Pancreas (tissue), 10 donors: ENCODE measurements around the gene CFAP251. TPM values are rescaled to one million over a fixed set of nuclear protein-coding genes. Genes with fewer than 3 reads are reported as not detected.
"Not testable (repeated sequence)": the region's sequence is repeated elsewhere in the genome, so short reads cannot be mapped to it uniquely, and the experiment has no call there.

Experiments used
- ATAC-seq, 4 donors: fragments of 200-7000 bp; cut with Tn5 transposase; one replicate each; pipeline versions ENCODE4 v1.8.0 to v1.9.1; 2020; ENCODE audit warnings: mild to moderate bottlenecking in 4 of 4, moderate library complexity in 4 of 4
- DNase-seq, 6 donors: peaks; one replicate each; pipeline ENCODE4 v3.0.0-alpha.2; 2020
- FAIRE-seq: peaks from 2 replicates; lab custom pipeline; 2012; peaks lifted over from hg19 to GRCh38; lab: Jason Lieb, UNC
- H3K27ac ChIP-seq, 4 donors: fragments of 200-600 bp; sonication (generic); 1 replicate in 3 of 4; 2 replicates in 1 of 4; pipeline versions ENCODE4 v1.5.0 to v1.8.0; 2020
- H3K27me3 ChIP-seq, 4 donors: fragments of 200-600 bp; one replicate each; pipeline ENCODE4 v1.8.0; 2021
- H3K36me3 ChIP-seq, 3 donors: fragments of 200-600 bp; sonication (generic) in 1 of 3; one replicate each; pipeline versions ENCODE4 v1.5.0 to v1.8.0; 2020 to 2021
- H3K4me1 ChIP-seq, 3 donors: fragments of 200-600 bp; one replicate each; pipeline ENCODE4 v1.8.0; 2021
- H3K4me3 ChIP-seq, 4 donors: fragments of 200-600 bp; sonication (generic) in 2 of 4; one replicate each; pipeline versions ENCODE4 v1.5.0 to v1.8.0; 2020 to 2021
- H3K9me3 ChIP-seq, 4 donors: fragments of 200-600 bp; one replicate each; pipeline ENCODE4 v1.8.0; 2021
- WGBS, 2 donors: extraction: QIAGEN DNeasy Blood & Tissue Kit; methylation state at CpG; one replicate each; pipeline ENCODE4 v1.1.7; 2013; 5-methylcytosine and 5-hydroxymethylcytosine counted together
- intact Hi-C, 3 donors: fragments of 100-400 bp; cut with DNase I; formaldehyde crosslinking; loops; one replicate each; pipeline versions ENCODE4 v1.11.1 to v1.14.2; 2022
- polyA plus RNA-seq, 2 donors: library from polyadenylated mRNA; stranded (reverse); fragments of 200-250 nt; gene quantifications; one replicate each; pipeline ENCODE4 v1.2.3, GENCODE V29; 2013
- total RNA-seq, 6 donors: library from RNA; stranded (reverse); fragmentation: NEBNext Ultra II Directional in 4 of 6; extraction: Animal tissue kit (Norgen Biotek cat#: 25700) in 4 of 6; gene quantifications; one replicate each; pipeline versions ENCODE4 v1.2.1 to v1.2.4, GENCODE V29; 2021 to 2023
- TF ChIP-seq, protein P1 (sequence below), 4 donors: fragments of 200-600 bp; sonication (generic) in 3 of 4; IDR thresholded peaks; one replicate each; pipeline versions ENCODE4 v1.5.0 to v1.8.0; 2021; ENCODE audit warnings: antibody characterized with exemption in 4 of 4
- donor health status: healthy with polysubstance abuse.
- donor health status: DM: no; HTN: no; CAD: no; lungs with moderate emphysema.
- donor health status: DM: no; HTN: no; CAD: no.
- donor health status: control.
- donor health status: control.
- donor health status: Bipolar disorder and iron deficiency.
- donor health status: DM: yes; HTN: yes; CAD: no.
- donor health status: DM: no; HTN: no; CAD: no.
- donor health status: DM: no; HTN: no; CAD: no.
- donor health status: DM: yes; HTN: yes; CAD: no.

Gene CFAP251
- total and polyA plus RNA-seq, 8 donors: 1.7 to 5.9 (median 3.3) TPM

DNA sequence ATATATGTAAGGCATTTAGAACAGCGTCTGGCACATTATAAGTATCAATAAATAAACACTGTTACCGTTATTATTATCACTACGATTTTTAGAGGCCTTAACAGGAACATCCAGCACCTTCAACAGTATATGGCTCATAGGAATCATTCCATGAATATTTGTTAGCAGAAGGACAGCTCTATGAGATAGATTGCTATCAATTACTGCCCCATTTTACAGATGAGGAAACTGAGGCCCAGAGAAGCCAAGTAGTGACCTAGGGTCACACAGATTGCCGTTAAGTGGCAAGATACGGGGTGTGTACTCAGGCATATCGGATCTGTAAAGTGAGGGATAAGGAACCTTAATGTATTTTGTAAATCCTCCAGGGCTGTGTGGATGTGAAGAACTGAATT, 30.3 kb upstream of the CFAP251 start:
- 36 to 39% methylated on average over 6 of the region's 6 CpGs for WGBS, 2 donors
- Histone ChIP-seq H3K4me3 (peak overlapping the region; percentile 38 to 92 (median 70)), H3K27me3 (no peaks in the 10 kb centered on the region), H3K36me3 (no peaks in the 10 kb centered on the region), H3K4me1 (peaks cover 9 to 20% (median 11%) of the 10 kb centered on the region in 3 donors), H3K27ac (peak overlapping the region in 2 of 4 donors; percentile 88 to 96), H3K9me3 (no peaks in the 10 kb centered on the region)
- no peak for ATAC-seq
- intact Hi-C loops: loop anchor here in 1 of 3 donors (10.0 kb wide), 1 partner anchor 93 kb away; the partner anchor contains the start of gene RHOF
- FAIRE-seq: no peak
- TF ChIP-seq, protein P1, sequence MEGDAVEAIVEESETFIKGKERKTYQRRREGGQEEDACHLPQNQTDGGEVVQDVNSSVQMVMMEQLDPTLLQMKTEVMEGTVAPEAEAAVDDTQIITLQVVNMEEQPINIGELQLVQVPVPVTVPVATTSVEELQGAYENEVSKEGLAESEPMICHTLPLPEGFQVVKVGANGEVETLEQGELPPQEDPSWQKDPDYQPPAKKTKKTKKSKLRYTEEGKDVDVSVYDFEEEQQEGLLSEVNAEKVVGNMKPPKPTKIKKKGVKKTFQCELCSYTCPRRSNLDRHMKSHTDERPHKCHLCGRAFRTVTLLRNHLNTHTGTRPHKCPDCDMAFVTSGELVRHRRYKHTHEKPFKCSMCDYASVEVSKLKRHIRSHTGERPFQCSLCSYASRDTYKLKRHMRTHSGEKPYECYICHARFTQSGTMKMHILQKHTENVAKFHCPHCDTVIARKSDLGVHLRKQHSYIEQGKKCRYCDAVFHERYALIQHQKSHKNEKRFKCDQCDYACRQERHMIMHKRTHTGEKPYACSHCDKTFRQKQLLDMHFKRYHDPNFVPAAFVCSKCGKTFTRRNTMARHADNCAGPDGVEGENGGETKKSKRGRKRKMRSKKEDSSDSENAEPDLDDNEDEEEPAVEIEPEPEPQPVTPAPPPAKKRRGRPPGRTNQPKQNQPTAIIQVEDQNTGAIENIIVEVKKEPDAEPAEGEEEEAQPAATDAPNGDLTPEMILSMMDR (IDR thresholded peaks at IDR 0.05): no peak
- DNase-seq: no peak

DNA sequence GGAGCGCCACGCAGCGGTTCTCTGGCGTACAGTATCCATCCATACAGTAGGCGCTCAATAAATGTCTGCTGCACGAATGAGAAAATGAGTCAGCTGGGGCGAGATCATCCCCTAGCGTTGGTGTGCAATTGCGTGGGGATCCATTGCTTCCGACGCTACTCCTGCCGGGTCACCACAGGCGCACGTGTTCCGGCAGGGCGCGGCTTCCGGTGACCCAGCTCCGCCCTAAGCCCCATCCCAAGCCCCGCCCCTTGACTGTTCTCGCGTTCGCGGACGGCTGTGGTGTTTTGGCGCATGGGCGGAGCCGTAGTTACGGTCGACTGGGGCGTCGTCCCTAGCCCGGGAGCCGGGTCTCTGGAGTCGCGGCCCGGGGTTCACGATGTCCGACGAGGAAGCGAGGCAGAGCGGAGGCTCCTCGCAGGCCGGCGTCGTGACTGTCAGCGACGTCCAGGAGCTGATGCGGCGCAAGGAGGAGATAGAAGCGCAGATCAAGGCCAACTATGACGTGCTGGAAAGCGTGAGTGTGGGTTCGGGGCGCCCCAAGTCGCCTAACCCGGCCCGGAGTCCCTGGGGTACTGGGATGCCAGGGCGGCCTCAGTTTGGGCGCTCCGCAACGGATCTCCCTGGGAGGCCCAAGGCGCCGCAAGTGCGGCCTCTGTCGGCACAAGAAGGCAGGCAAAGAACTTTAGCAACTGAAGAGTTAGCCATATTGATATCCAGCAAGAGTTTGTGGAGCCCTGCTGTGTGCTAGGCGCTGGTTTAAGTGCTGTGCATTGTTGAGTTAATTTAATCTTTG, 29.7 kb upstream of the CFAP251 start, which contains the start of gene PSMD9:
Gene PSMD9 (plus strand): TSS at position 313 of the 796 bp plus-strand sequence. CDS start 67 bp downstream, at position 380.
- Histone ChIP-seq H3K36me3 (no peaks in the 10 kb centered on the region), H3K4me1 (peaks cover 12 to 23% (median 15%) of the 10 kb centered on the region in 3 donors), H3K9me3 (no peaks in the 10 kb centered on the region)

DNA sequence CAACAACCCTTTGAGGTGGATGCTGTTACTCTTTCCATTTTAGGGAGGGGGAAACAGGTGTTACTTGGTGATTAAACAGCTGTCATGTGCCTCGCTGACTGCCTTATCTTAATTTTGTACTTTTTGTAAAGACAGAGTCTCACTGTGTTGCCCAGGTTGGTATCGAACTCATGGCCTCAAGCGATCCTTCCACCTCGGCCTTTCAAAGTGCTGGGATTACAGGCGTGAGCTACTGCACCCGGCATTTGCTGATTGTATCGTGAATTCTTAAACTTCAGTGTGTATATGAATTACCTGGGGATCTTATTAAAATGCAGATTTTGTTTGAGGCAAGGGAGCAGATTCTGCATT, 29.1 kb upstream of the CFAP251 start:
- Histone ChIP-seq H3K27ac (peak overlapping the region; percentile 80 to 96 (median 89)), H3K36me3 (no peaks in the 10 kb centered on the region), H3K4me1 (peaks cover 14 to 29% (median 20%) of the 10 kb centered on the region in 3 donors), H3K27me3 (no peaks in the 10 kb centered on the region), H3K4me3 (peak overlapping the region; percentile 38 to 92 (median 70)), H3K9me3 (no peaks in the 10 kb centered on the region)
- DNase-seq (no peak), ATAC-seq (no peak), FAIRE-seq (no peak)
- intact Hi-C loops: loop anchor here in 1 of 3 donors (10.0 kb wide), 1 partner anchor 94 kb away; the partner anchor contains the start of gene RHOF
- 0 to 2% methylated on average over 7 of the region's 7 CpGs for WGBS, 2 donors
- TF ChIP-seq, protein P1 (IDR thresholded peaks at IDR 0.05): no peak

More for the DNA sequence above, 29.7 kb upstream of the CFAP251 start, which contains the start of gene PSMD9:
- Histone ChIP-seq H3K27ac (peak within 1 kb of the TSS; percentile 80 to 96 (median 89)), H3K27me3 (no peaks in the 10 kb centered on the region), H3K4me3 (peak within 1 kb of the TSS; percentile 38 to 92 (median 70))
- intact Hi-C loops: loop anchor here in 1 of 3 donors (10.0 kb wide), 1 partner anchor 94 kb away; the partner anchor contains the start of gene RHOF
- ATAC-seq (peak; percentile 97 to 99 (median 99)), DNase-seq (peak; percentile 96 to 99 (median 98)), FAIRE-seq (peak; percentile 37)
- TF ChIP-seq, protein P1 (IDR thresholded peaks at IDR 0.05): peak in 3 of 4 donors; percentile 9 to 37 (median 19)
- 0 to 1% methylated on average over 66 to 67 of the region's 67 CpGs for WGBS, 2 donors

DNA sequence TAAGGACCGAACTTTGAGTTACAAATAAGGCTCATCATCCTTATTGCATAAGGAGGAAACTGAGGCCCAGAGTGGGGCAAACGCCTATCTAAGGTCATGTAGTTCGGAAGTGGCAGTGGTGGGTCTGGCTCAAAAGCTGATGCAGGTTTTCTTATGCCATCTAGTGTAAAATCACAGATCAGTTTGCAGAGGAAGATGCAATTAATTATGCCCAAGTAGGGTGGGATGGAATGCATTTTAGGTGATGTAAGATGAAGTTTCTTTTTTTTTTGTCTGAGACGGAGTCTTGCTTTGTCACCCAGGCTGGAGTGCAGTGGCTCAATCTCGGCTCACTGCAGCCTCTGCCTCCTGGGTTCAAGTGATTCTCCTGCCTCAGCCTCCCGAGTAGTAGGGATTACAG, 28.7 kb upstream of the CFAP251 start:
- Histone ChIP-seq H3K4me3 (peak overlapping the region; percentile 38 to 92 (median 70)), H3K27ac (peak overlapping the region in 1 of 4 donors; percentile 96), H3K4me1 (peaks cover 14 to 32% (median 23%) of the 10 kb centered on the region in 3 donors)
- DNase-seq, H3K9me3 ChIP-seq, H3K27me3 ChIP-seq, FAIRE-seq, H3K36me3 ChIP-seq, ATAC-seq: not testable (repeated sequence)
- intact Hi-C loops: loop anchor here in 1 of 3 donors (10.0 kb wide), 1 partner anchor 95 kb away; the partner anchor contains the start of gene RHOF
- WGBS, 2 donors: 37 to 43% methylated on average over 6 of the region's 6 CpGs
